Fibroblast of villous mesenchyme (primary cell): ENCODE data around the gene DHRSX. TPM values are rescaled to one million over a fixed set of nuclear protein-coding genes. Genes with fewer than 3 reads are reported as not detected.
A peak's percentile ranks its signal among the peaks of the same experiment; 100 is the strongest.

Source experiments
- DNase-seq: peaks from one replicate; pipeline ENCODE4 v3.0.0-alpha.2; 2010; ENCODE audit warnings: low read depth
- H3K4me3 ChIP-seq: 2 replicates; pipeline ENCODE4 v1.5.1; 2011; ENCODE audit warnings: low read depth, mild to moderate bottlenecking, low read length
- total RNA-seq: library from RNA; depleted of rRNA; stranded (reverse); fragments of >200 nt; gene quantifications from 2 replicates; pipeline ENCODE4 v1.2.3, GENCODE V29; 2012
- TF ChIP-seq, protein P1 (sequence below): IDR thresholded peaks from 2 replicates; pipeline ENCODE4 v1.5.1; 2012; ENCODE audit warnings: low read depth, mild to moderate bottlenecking, low read length; ENCODE audit not compliant: insufficient read depth

Gene DHRSX
- total RNA-seq, 1 donor: 24.6 TPM

DNA sequence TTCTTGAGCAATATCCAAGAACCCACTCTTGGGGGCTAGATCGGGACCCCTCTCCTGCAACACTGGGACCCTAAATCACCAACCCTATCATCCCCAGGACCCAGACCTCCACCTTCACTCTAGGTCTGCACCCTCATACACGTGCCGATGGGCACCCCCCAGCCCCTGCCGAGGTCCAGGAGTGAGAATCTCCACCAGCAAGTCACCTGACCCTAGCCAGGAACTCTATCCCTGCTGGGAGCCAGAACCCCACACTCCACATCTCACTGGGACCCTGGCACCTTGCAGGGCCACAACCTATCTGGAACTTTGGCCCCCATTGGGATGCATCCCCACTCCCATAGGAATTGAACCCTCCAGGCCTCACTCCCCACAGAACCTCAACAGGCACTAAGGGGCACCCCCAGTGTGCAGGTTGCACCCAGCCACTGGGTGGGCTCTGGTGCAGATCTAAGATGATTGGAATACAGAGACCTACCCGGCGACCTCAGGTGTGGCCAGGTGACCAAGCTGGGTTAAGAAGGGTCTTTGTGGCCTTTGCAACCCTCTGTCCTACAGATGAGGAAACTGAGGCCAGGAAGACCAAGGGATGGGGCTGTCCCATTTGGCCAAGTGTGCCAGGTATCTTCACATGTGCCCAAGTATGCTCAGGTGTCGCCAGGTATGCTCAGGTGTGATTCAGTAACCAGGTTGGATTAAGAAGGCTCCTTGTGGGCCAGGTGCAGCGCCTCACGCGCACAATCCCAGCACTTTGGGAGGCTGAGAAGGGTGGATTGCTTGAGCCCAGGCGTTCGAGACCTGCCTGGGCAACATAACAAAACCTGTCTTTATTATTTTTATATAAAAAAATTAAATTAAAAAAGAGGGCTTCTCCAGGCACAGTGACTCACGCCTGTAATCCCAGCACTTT lies 3.1 kb upstream of the DHRSX start:
- TF ChIP-seq, protein P1, sequence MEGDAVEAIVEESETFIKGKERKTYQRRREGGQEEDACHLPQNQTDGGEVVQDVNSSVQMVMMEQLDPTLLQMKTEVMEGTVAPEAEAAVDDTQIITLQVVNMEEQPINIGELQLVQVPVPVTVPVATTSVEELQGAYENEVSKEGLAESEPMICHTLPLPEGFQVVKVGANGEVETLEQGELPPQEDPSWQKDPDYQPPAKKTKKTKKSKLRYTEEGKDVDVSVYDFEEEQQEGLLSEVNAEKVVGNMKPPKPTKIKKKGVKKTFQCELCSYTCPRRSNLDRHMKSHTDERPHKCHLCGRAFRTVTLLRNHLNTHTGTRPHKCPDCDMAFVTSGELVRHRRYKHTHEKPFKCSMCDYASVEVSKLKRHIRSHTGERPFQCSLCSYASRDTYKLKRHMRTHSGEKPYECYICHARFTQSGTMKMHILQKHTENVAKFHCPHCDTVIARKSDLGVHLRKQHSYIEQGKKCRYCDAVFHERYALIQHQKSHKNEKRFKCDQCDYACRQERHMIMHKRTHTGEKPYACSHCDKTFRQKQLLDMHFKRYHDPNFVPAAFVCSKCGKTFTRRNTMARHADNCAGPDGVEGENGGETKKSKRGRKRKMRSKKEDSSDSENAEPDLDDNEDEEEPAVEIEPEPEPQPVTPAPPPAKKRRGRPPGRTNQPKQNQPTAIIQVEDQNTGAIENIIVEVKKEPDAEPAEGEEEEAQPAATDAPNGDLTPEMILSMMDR: no peak
- DNase-seq: no peak
- H3K4me3 ChIP-seq: no peak overlapping the region

DNA sequence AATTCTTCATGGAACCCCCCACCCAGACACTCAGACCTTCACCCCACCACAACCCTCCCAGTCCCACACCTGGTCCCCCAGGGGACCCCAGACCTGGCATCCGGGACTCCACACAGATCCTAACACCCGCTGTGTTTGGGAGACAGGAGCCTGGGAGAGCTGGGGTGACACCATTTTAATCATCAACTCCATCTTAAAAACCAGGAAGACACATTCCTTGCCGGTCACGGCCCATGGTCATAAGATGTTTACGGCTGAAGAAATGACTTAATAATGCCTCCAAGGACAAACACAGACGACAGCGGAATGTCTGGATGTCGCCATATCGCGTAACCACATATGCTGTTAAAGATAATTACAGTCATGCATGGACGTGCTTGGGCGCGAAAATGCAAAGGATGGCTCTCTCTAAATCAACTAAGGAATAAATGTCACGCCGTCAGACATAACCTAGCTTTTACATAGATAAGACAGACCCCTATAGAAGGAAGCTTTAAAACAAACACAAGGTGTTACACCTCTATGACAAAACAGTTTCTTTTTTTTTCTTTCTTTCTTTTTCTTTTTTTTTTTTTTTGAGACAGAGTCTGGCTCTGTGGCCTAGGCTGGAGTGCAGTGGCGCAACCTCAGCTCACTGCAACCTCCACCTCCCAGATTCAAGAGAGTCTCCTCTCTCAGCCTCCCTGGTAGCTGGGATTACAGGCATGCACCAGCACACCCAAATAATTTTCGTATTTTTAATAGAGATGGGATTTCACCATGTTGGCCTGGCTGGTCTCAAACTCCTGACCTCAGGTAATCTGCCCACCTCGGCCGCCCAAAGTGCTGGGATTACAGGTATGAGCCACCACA lies 2.1 kb upstream of the DHRSX start:
- no peak overlapping the region for H3K4me3 ChIP-seq
- TF ChIP-seq, protein P1: no peak
- peak; percentile 73 for DNase-seq

DNA sequence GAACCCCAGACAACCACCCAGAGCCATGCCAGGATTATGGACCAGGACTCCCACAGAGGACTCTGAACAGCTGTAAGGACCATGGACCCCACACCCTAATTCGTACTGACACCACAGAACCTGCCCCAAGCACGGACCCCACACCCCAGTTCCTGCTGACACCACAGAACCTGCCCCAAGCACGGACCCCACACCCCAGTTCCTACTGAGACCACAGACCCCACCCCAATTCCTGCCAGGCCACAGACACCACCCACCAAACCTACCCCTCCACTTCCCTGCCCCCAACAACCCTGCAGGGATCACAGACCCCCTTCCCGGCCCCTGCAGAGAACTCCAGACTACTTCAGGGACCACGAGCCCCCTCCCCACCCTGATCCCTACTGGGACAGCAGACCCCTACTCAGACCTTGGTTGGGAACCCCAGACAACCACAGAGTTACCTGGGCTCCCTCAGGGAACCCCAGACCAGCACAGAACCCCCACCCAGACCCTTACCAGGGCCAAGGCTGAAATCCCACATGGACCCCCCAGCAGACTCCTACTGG lies 1.4 kb upstream of the DHRSX start:
- DNase-seq: no peak
- TF ChIP-seq, protein P1: no peak

DNA sequence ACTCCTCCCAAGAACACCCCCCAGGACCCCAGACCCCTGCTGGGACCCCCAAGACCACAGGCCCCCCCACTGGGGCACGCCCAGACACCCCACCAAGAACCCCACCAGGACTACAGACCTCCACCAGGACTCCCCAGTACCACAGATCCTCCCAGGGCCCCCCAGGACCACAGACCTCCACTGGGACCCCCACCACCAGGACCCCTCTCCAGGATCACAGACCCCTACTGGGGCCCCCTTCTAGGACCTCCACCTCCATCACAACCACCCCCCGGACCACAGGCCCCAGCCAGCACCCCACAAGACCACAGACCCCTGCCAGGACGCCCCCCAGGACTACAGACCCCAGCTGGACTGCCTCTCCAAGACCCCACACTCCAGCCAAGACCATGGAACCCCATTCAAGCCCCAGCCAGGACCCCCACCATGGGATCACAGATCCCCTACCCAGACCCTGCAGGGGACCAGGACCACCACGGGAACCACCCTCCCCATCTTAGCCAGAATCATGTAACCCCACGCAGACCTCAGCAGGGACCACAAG lies 855 bp upstream of the DHRSX start:
- TF ChIP-seq, protein P1: no peak
- no peak for DNase-seq
- H3K4me3 ChIP-seq: no peak overlapping the region

More for the DNA sequence above, 1.4 kb upstream of the DHRSX start:
- H3K4me3 ChIP-seq: no peak overlapping the region

DNA sequence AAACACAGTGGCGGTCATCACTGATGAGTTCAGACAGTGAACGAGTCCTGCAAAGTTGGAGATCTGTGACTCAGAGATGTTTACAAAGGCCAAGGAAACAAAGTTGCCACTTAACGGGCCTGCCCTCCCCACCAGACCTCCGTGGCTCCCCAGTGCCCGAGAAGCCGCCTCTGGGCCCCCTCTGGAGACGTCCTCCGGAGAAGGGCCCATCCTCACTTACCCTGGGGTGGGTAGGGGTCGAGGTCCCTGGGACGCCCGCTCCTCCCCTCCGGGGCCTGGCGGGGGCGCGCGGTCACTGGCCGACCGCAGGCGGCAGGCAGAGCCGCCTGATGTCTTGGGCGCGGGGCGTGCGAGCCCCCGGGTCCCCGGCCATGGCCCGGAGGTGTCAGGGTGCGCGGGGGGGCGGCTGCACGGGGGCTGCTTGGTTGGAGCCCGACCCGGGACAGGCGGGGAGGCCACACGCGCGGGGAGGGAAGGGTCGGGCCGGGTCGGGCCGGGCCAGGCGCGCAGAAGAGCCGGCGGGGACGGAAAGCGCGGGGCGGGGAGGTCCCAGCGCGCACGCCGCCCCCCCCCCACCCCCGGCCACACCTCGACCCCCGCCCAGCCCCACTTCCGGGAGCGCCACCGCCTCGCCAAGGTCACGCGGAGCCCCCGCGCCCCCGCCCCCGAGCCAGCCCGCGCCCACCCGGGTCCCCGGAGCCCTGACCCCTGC lies 529 bp downstream of the DHRSX start:
- peak overlapping the region; percentile 81 for H3K4me3 ChIP-seq
- TF ChIP-seq, protein P1: peak; percentile 22
- peak; percentile 65 for DNase-seq

DNA sequence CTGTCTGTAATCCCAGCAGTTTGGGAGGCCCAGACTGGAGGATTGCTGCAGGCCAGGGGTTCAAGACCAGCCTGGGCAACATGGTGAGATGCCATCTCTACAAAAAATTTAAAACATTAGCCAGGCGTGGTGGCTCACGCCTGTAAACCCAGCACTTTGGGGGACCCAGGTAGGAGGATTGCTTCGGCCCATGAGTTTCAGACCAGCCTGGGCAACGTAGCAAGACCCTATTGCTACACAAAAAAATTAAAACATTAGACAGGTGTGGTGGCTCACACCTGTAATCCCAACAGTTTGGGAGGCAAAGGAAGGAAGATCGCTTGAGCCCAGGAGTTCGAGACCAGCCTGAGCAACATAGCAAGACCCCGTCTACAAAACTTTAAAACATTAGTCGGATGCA lies 1.3 kb downstream of the DHRSX start:
- TF ChIP-seq, protein P1: no peak
- DNase-seq: no peak

More for the DNA sequence above, 1.3 kb downstream of the DHRSX start:
- H3K4me3 ChIP-seq: peak overlapping the region; percentile 81
